ENCODE data around the gene CAP1. TPM values are rescaled to one million over a fixed set of nuclear protein-coding genes. Genes with fewer than 3 reads are reported as not detected.

The CAP1 gene
- total and polyA plus RNA-seq, 2 donors (not counting 3 experiments of a cell fraction or from before 2014, with no cell fraction given): 191 to 427 TPM

GRCh38 chr1:40045182-40045581 lies 4.7 kb downstream of the CAP1 start:
- H3K27me3 ChIP-seq (ENCODE audit: control insufficient read depth in 2 of 2, insufficient read depth in 2 of 2, low read length in 2 of 2): no peaks in the 10 kb centered on the region
- no peak overlapping the region for H3K4me2 ChIP-seq (ENCODE audit: insufficient read depth, low read length)
- POLR2A ChIA-PET: no interaction called here
- TF ChIP-seq, protein P1, sequence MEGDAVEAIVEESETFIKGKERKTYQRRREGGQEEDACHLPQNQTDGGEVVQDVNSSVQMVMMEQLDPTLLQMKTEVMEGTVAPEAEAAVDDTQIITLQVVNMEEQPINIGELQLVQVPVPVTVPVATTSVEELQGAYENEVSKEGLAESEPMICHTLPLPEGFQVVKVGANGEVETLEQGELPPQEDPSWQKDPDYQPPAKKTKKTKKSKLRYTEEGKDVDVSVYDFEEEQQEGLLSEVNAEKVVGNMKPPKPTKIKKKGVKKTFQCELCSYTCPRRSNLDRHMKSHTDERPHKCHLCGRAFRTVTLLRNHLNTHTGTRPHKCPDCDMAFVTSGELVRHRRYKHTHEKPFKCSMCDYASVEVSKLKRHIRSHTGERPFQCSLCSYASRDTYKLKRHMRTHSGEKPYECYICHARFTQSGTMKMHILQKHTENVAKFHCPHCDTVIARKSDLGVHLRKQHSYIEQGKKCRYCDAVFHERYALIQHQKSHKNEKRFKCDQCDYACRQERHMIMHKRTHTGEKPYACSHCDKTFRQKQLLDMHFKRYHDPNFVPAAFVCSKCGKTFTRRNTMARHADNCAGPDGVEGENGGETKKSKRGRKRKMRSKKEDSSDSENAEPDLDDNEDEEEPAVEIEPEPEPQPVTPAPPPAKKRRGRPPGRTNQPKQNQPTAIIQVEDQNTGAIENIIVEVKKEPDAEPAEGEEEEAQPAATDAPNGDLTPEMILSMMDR (IDR thresholded peaks at IDR 0.05; ENCODE audit: extremely low read depth in 1 of 2, insufficient read depth in 1 of 2, low read depth in 1 of 2, low read length in 2 of 2): no peak
- TF ChIP-seq EZH2 (IDR thresholded peaks at IDR 0.05; ENCODE audit: borderline replicate concordance, low read depth, low read length, severe bottlenecking): no peak
- no peak for TF ChIP-seq POLR2A (IDR thresholded peaks at IDR 0.05; ENCODE audit: low read depth, low read length)
- TF ChIP-seq MYC (IDR thresholded peaks at IDR 0.05; ENCODE audit: low read depth, low read length): no peak
- TF ChIP-seq, protein P2, sequence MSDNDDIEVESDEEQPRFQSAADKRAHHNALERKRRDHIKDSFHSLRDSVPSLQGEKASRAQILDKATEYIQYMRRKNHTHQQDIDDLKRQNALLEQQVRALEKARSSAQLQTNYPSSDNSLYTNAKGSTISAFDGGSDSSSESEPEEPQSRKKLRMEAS (IDR thresholded peaks at IDR 0.05; ENCODE audit: insufficient read depth, insufficient read length): no peak
- no peak for TF ChIP-seq FOS (IDR thresholded peaks at IDR 0.05; ENCODE audit: borderline replicate concordance, insufficient read depth, low read length)
- no peak for TF ChIP-seq GATA2 (IDR thresholded peaks at IDR 0.05; ENCODE audit: insufficient read depth, insufficient read length, low read depth, low read length)
- no peak for TF ChIP-seq POLR2AphosphoS5 (IDR thresholded peaks at IDR 0.05; ENCODE audit: insufficient read depth, low read depth, low read length)
- TF ChIP-seq JUN (IDR thresholded peaks at IDR 0.05; ENCODE audit: borderline replicate concordance, insufficient read depth, insufficient read length, low read depth): no peak
- FAIRE-seq: no peak
- no peak overlapping the region for H2AFZ ChIP-seq (ENCODE audit: low read depth, low read length)
- DNase-seq (ENCODE audit: low read depth, low spot score): no peak
- no peak overlapping the region for H3K4me3 ChIP-seq (replicated peaks in 1 of 3; ENCODE audit: insufficient read depth in 1 of 3, low read depth in 1 of 3, low read length in 3 of 3)
- intact Hi-C loops (cut with micrococcal nuclease): no loop called here
- H3K4me1 ChIP-seq (ENCODE audit: control insufficient read depth, extremely low read depth, insufficient read depth, low read length): peaks cover 23% of the 10 kb centered on the region
- CTCF ChIA-PET: no interaction called here
- peaks cover 5% of the 10 kb centered on the region for H4K20me1 ChIP-seq (replicated peaks; ENCODE audit: control insufficient read depth, extremely low read depth, insufficient read depth, low read length)
- H3K9me1 ChIP-seq (replicated peaks; ENCODE audit: control insufficient read depth, extremely low read depth, insufficient read depth, low read length): no peaks in the 10 kb centered on the region
- no peak overlapping the region for H3K9ac ChIP-seq (replicated peaks; ENCODE audit: extremely low read depth, insufficient read depth, low read length)
- H3K36me3 ChIP-seq (ENCODE audit: control insufficient read depth in 2 of 2, extremely low read depth in 1 of 2, insufficient read depth in 2 of 2, low read length in 2 of 2): peaks cover 0 to 3% of the 10 kb centered on the region in 2 experiments
- BruUV-seq (replicated peaks): no TSS peak
- no peaks in the 10 kb centered on the region for H3K9me3 ChIP-seq (replicated peaks; ENCODE audit: control insufficient read depth, insufficient read depth, low read length)
- no peak overlapping the region for H3K27ac ChIP-seq (ENCODE audit: insufficient read depth, low read depth, low read length)
- dilution Hi-C loops (cut with MboI; ENCODE audit: extremely low pct_ligation_motif_present, low sequenced_read_pairs): no loop called here
- H3K79me2 ChIP-seq (ENCODE audit: control insufficient read depth, insufficient read depth, low read length): peaks cover 95% of the 10 kb centered on the region
